Hindlimb muscle (tissue), 1 donor: Measurements from ENCODE around the gene SRSF4. TPM values are rescaled to one million over a fixed set of nuclear protein-coding genes. Genes with fewer than 3 reads are reported as not detected.
"Not testable (repeated sequence)": the region's sequence is repeated elsewhere in the genome, so short reads cannot be mapped to it uniquely, and the experiment has no call there.

Experiments used
- DNase-seq: peaks from one replicate; pipeline ENCODE4 v3.0.0-alpha.2; 2013
- polyA plus RNA-seq: library from polyadenylated mRNA; unstranded; fragments of 120-200 nt; gene quantifications from one replicate; pipeline ENCODE4 v1.2.1, GENCODE V29; 2013; ENCODE audit not compliant: insufficient read length

Gene SRSF4
- polyA plus RNA-seq, 1 donor = 74.1 TPM

DNA sequence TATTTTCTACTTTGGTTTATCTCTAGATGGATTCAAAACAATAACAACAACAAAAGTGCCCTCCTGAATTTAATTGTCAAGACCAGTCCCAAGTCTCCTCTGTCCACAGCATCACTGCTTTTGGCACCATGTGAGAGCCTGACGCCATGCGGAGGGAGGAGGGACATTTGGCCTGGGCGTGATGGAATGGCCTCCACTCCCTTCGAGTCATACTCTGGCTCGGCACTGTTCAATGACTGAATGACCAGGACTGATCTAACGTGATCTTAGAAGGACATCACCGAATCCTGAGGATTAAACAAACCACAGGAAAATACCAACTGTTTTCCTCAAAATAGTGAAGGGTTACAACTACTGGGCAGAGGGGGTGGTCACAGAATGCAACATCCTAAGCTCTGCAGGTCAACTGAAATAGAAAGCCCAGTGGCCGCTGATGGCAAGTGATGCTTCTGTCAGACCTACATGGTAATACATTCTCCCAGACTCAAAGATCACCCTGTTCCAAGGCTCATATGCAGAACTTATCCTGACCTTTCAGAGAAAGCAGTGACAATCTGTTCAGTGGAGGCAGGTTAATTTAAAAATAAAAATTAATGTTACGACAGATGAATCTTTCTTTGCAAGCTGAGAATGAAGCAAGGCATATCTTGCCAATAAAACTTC lies 19.1 kb downstream of the SRSF4 start:
- DNase-seq = no peak

DNA sequence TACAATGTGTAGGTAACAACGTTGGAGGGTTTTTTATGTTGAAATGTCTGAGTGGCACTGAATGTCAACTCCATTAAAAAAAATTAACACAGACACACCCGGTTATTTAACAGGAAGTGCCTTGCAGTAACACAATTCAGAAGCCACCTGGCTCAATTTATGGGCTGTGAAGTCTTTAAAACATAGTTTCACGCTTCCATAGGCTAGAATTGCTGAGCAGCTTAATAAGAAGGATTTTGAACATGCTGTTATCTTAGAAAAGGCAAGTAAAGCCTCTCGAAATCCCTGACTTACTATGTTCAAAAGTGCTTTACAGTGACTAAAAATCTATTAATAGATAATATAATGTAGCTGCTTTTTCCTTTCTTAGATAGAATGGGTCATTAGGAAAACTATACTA lies 19.7 kb downstream of the SRSF4 start:
- DNase-seq = no peak

DNA sequence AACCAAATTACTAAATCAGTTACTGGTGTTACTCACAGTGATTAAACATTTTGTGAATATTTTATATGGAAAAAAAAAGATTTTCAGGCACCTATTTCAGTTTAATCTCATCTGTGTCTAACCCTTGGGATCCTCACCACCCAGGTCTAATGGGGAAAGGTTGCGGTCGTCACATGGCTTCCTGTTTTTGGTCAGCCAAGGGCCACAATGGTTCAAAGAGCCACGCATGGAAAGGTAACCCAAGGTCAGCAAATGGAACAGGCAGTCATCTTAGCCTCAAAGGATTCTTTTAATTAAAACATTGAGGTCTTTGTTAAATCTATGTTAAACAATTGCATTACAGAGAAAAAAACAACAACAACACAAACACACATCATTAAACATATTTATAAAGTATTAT lies 21.9 kb downstream of the SRSF4 start:
- DNase-seq = no peak

DNA sequence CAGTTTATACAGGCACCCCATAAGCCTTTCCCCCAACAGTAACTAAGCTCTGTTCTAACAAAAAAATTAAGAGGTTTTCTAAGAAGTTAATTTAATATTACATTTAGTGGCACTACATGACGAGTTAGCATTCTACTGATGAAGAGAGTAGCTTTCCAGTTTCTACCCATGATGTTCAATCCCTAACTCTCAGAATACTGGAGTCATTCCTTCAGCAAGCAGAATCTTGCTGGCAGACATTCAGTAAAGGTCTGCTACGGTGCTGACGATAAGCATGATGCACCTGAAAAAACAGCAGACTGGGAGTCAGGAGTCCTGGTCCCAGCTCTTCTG lies 24.5 kb downstream of the SRSF4 start:
- DNase-seq = no peak

DNA sequence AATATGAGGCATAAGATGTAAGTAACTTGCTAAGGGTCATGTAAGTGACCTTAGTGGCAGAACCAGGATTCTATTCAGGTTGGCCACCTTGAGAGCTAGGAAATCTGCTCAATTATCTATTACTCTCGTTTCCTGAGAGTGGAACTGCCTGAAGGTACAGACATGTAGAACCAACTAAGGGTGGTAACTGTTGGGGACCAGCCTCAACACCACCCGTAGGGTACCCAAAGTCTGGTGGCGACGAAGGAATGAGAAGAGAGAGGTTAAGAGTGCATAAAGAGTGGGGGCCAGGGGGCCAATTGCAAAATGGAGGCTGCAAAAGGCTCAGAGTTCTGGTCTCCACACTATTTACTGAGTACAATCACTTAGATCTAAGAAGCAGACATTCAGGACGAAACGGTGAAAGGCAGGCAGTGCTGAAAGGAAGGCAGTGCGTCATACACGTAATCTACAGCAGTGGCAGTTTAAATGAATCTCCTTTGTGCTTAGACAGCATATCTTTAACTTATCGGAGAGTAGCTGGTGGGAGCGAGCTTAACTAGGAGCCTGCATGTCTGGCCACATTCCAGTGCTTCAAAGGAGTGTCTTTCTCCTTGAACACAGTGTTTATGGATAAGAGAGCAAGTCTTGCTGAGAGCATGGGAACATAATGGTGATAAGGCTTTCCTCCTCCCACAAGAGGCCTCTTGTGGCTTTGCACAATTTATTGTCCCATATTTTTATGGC lies 25.0 kb downstream of the SRSF4 start:
- no peak for DNase-seq

DNA sequence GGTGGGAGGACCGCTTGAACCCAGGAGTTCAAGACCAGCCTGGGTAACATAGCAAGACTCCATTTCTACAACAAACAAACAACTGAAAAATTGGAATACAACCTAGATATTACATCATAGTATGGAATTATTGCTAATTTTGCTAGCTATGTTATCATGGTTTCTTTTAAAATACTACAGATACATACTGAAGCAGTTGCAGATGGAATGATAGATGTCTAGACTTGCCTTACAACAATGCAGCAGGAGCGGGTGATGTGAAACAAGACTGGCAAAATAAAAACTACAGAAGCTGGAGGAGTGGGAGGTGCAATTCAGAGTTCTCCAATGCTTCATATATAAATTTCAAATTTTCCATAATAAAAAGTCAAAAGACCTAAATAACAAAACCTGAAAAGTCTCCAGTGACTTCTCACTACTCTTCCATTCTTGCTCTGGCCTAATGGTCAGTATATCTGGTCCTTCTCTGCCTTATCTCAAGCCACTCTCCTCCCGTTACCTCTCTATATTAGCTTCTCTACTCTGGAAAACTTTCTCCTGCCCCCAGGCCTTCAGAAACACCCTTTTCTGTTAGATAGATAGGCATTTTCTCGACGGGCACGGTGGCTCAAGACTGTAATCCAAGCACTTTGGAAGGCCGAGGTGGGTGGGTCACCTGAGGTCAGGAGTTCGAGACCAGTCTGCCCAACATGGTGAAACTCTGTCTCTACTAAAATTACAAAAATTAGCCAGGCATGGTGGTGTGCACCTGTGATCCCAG lies 29.5 kb downstream of the SRSF4 start:
- no peak for DNase-seq

DNA sequence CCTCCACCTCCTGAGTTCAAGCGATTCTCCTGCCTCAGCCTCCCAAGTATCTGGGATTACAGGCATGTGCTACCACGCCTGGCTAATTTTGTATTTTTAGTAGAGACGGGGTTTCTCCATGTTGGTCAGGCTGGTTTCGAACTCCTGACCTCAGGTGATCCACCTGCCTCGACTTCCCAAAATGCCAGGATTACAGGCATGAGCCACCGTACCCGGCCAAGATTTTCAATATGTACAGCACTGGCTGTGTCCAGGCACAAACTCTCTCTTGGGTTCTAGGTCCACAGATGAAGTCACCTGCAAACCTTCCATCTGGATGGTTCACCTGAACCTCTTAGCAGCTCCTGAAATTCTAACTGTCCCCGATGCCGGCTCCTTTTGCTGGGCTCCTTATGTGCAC lies 31.4 kb downstream of the SRSF4 start:
- DNase-seq = not testable (repeated sequence)

DNA sequence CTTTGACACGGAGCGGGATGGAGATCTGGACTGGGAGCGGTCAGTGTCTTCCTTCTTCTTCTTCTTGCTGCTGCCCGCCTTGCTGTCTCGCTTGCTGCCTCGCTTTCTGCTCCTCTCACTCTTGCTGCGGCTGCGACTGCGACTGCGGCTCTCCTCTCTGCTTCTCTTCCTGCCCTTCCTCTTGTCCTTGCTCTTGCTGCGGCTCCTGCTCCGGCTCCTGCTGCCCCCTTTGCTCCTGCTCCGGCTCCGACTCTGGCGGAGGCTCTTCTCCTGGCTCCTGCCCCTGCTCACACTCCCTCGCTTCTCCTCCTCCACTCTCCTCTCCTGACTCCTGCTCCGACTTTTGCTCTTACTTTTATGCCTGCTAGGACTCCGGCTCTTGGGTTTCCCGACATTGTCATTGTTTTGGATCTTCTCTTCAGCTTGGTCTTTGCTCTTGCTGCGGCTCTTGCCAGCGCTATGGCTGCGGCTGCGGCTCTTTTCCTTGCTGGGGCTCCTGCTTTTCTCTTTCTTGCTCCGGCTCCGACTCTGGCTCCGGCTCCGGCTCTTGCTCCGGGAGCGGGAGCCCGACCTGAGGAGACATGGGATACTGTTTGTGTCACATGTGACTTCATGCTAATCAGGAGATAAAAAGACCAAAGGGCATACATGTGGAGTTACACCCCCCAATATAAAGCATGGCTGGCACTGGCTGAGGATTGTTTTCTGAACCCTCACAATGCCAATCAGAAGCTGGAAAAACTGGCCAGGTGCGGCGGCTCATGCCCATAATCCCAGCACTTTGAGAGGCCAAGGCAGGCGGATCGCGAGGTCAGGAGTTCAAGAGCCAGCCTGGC lies 32.8 kb downstream of the SRSF4 start:
- DNase-seq = no peak

DNA sequence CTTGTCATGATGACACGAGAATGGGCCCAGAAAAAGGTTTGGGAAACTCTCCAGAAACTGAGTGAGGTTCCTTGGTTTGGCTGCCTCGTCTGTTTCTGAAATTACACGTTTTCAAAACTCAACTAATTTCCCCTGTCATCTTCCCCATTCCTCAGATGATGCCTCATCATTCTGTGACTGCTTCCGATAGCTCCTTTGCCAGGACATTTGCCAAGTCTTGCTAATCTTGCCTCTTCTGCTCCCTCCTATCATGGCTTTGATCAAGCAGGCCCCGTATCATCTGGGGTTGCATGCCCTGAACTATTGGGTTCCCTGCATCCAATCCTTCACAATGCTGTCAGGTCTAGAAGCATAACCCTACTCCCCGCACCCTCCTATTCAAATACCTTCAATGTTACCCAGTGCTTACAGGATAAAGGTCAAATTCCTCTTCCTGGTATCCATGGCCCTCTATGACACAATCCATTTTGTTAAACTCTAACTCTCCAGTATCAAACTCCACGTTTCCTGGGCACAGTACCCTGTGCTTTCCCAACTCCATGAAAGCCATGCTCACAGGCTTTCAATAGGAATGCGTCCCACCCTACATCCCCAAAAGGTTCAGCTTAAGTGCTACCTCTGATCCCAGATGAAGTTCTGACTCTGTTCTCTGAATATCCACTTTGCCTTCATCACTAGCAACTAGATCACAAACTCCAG lies 35.8 kb downstream of the SRSF4 start:
- DNase-seq = no peak

DNA sequence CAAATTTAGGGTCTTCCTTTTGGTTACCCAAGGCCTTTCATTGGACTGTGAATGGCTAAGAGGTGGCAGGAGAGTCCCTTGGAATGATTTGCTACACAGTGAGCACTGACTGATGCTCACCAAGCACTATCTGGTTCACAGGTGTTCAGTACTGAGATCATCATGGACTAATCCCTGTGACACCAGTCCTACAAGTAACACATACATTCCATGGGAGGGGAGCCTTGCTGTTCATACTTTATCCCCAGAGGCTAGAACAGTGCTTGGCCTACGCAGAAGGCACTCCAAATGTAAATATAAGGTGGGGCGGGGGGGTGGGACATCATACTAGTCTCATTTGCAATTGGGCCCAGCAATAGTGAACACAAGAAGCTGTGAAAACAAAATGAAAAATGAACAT lies 37.5 kb downstream of the SRSF4 start:
- DNase-seq = no peak

DNA sequence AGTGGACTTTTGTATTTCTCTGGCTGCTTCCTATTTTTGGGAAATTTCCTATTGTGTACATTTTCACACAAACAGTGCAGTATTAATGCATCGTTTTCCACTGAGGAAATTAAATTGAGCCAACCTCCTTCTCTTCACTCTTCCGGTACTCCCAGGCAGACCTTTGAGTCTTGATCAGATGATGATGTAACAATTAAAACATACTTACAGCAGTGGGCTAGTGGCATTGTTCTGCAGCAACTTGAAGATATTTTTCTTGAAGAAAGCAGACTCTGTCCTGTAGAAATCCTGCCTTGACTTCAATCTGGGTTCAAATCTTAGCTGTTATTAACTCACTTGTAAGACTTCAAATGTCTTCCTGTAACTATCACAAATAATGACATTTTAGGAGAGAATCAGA lies 39.0 kb downstream of the SRSF4 start:
- DNase-seq = no peak

DNA sequence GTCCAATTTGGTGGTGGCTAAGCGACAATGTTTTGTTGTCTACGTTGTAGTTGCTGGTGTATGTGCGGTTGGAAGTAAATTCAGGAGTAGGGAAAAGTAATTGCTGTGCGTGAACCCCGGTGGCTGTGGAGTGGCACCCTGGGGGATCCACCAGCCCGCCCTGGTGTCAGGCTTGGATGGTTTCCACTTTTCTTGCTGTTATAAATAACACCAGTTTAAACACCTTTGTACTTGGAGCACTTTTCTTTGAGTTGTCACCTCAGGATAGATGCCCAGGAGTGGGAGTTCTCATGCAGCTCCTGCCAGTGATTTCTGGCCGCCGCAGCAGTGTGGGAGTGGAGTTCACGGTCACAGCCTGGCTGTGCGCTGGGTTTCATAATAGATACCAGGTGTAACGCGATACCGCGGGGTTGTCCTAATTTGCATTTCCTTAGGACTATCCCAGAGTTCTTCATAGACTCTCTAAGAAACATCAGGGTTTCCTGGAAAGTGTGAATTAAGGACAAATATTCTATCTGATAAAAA lies 45.2 kb downstream of the SRSF4 start:
- peak; percentile 41 for DNase-seq

DNA sequence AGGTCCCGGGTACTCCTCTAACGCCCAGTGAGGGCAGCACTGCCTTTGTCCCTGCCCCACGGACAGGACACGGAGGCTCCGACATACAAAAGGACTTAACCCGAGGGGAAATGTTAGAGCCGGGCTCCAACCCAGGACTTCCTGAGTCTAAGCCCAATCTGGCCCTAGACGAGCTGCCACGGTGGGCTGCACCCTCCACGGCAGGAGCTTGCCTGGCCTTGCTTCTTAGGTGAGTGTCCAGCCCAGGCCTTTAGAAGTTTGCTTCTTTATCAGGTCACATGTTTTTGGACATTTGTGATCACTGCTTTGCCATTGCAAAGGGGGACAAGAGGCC lies 47.0 kb downstream of the SRSF4 start:
- DNase-seq = no peak

DNA sequence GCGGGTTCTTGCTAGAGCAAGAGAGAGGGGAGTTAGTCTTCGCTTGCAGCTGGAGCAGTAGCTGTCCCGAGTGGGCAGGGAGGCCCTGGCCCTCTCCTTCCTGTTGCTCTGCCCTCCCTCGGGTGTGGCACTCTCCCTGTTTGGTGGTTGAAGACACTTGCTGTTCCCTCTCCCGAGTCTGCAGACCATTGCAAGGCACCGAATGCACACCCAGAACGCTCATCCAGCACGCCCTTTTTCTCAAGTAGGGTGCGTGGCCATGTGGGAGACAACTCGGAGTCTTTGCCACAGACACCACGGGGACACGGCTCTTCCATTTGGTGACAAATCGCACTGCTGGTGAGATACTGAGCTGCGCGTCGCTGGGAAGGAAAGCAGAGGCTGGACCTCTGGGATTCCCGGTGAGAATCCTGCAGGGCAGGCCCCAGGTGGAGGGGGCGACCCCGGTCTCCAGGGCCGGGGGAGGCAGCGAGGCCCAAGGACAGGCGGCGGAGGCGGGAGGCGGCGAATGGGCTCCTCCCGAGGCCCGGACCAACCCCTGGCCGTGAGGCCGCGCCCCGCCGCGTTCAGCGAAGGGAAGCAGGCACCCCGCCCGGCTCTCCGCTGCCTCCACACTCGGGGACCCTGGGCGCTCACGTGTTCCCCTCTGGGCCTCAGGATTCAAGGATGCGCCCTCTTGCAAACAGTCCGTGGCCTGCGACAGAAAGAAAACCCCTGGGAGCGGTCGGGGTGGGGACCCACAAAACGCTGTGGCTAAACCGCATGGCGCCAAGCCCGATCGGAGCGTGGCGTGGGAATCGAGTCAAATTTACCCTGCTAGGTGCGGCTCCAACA lies 47.6 kb downstream of the SRSF4 start:
- DNase-seq = no peak

DNA sequence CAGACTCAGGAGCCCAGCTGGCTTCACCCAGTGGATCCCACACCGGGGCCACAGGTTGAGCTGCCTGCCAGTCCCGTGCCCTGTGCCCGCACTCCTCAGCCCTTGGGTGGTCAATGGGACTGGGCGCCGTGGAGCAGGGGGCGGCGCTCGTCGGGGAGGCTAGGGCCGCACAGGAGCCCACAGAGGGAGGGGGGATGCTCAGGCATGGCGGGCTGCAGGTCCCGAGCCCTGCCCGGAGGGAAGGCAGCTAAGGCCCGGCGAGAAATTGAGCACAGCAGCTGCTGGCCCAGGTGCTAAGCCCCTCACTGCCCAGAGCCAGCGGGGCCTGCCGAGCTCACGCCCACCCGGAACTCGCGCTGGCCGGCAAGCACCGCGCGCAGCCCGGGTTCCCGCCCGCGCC lies 50.6 kb downstream of the SRSF4 start:
- not testable (repeated sequence) for DNase-seq

DNA sequence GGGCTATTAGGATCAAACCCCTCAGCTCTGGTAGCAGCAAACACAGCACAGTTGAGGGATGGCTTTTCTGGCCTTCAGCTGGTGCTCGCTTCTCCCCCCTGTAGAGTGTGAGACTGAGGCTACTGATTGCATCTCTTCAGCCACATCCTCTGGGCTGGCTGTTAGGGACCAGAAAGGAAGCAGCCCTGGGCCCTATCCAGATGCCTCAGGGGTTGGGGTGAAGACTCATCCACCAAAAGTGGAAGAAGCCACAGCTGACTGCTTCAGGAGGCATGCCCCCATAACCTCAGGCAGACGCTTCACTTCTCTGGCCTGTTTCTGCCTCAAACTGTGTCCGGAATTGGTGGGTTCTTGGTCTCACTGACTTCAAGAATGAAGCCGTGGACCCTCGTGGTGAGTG lies 51.8 kb downstream of the SRSF4 start:
- no peak for DNase-seq

DNA sequence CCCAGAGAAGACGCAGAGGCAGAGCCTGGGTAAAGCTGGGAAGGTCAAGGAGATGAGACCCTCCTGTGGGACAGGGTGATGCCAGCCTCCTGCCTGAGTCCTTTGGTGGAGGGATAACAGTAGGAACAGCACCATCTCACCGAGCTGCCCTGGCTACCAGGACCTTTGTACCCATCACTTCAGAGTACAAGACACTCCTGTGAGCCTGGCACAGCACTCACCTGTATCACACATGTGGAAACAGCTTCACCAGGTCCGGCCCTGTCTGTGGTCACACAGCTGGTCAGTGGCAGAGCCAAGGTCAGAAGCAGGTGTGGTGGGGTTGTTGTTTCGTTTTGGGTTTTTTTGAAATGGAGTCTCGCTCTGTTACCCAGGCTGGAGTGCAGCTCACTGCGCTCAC lies 53.0 kb downstream of the SRSF4 start:
- no peak for DNase-seq

DNA sequence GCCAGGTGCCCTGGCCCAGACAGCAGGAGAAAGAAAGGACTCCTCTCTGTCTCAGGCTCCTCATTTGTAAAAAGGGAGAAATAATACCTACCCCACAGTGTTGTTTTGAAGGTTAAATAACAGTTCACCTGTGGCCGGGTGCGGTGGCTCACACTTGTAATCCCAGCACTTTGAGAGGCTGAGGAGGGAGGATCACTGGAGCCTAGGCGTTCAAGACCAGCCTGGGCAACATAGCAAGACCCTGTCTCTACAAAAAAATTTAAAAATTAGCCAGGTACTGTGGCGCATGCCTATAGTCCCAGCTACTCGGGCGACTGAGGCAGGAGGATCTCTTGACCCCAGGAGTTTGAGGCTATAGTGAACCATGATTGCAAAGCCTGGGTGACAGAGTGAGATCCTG lies 55.5 kb downstream of the SRSF4 start:
- no peak for DNase-seq

DNA sequence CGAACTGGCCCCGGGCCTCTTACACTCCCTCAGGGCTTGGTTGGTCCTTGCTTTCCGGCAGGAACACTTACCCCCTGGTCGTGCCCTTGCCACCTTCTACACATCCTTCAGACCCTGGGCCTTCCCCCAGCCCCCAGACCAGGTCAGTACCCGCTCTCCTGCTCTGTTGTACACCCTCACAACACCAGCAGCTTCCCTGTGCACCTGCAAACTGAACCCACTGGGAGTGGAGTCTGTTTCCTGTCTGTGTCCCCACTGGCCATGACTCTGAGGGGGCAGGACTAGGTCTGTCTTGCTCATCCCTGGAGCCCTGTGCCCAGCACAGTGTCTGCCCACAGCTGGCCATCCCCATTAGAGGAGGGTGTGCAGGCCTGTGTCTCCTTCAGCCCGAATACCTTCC lies 55.9 kb downstream of the SRSF4 start:
- DNase-seq = no peak

DNA sequence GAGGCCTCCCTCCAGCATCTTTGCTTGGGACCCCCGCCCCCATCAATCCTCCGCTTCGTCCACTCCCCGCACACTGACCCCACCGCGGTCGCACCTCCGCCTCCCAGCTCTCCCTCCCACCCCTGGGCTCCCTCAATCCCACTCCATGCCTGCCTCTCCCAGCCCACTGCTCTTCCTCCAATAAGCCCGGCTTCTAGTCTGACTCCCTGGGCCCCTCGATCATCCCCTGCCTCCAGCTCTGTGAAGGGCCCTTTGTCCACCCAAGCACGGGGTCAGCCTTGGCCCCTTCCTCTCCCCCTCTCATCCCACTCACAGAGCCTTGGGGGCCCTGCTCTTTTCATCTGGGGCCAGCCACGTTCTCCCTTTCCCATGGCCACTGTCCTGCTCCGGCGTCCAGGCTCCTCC lies 56.5 kb downstream of the SRSF4 start:
- DNase-seq = peak; percentile 34
